Natural killer cell (primary cell): Measurements from ENCODE around the gene NOXA1. TPM values are rescaled to one million over a fixed set of nuclear protein-coding genes. Genes with fewer than 3 reads are reported as not detected.
A peak's percentile ranks its signal among the peaks of the same experiment; 100 is the strongest.

Experiments
- ATAC-seq, 3 donors: fragments of 150-1000 bp in 2 of 3; fragments of 200-7000 bp in 1 of 3; cut with Tn5 transposase; 1 replicate in 1 of 3; 2 replicates in 2 of 3; pipeline ENCODE4 v1.10.0; 2021; ENCODE audit warnings: mild to moderate bottlenecking in 2 of 3, moderate library complexity in 2 of 3
- DNase-seq, 2 donors: peaks; one replicate each; pipeline versions ENCODE4 v3.0.0 to v3.0.0-alpha.2; 2013 to 2021; ENCODE audit warnings: mixed read lengths in 1 of 2
- H3K27ac ChIP-seq: one replicate; pipeline ENCODE4 v1.5.1; 2013; ENCODE audit warnings: mild to moderate bottlenecking, low read length
- H3K27me3 ChIP-seq: one replicate; pipeline ENCODE4 v1.6.1; 2013; ENCODE audit warnings: low read length; ENCODE audit not compliant: control insufficient read depth, insufficient read depth
- H3K36me3 ChIP-seq: one replicate; pipeline ENCODE4 v1.6.1; 2013; ENCODE audit warnings: low read length; ENCODE audit not compliant: control insufficient read depth, insufficient read depth
- H3K4me1 ChIP-seq: one replicate; pipeline ENCODE4 v1.6.1; 2013; ENCODE audit warnings: low read length; ENCODE audit not compliant: control insufficient read depth, insufficient read depth
- H3K4me3 ChIP-seq: one replicate; pipeline ENCODE4 v1.5.1; 2013; ENCODE audit warnings: low read length
- H3K9me3 ChIP-seq: one replicate; pipeline ENCODE4 v1.6.1; 2013; ENCODE audit warnings: low read length; ENCODE audit not compliant: control insufficient read depth, insufficient read depth
- H3K27ac Mint-ChIP-seq, 2 donors: one replicate each; pipeline ENCODE4 v1.8.0; 2022; ENCODE audit warnings: mild to moderate bottlenecking in 2 of 2, mixed read lengths in 2 of 2, moderate library complexity in 1 of 2
- H3K27me3 Mint-ChIP-seq, 2 donors: one replicate each; pipeline ENCODE4 v1.8.0; 2022; ENCODE audit warnings: low read depth in 2 of 2, mixed read lengths in 2 of 2
- H3K36me3 Mint-ChIP-seq: one replicate; pipeline ENCODE4 v1.8.0; 2022; ENCODE audit warnings: mixed read lengths
- H3K4me1 Mint-ChIP-seq, 2 donors: one replicate each; pipeline ENCODE4 v1.8.0; 2022; ENCODE audit warnings: mixed read lengths in 2 of 2
- H3K4me3 Mint-ChIP-seq: one replicate; pipeline ENCODE4 v1.8.0; 2022; ENCODE audit warnings: mild to moderate bottlenecking, moderate library complexity, mixed read lengths
- H3K9me3 Mint-ChIP-seq, 2 donors: one replicate each; pipeline ENCODE4 v1.8.0; 2022; ENCODE audit warnings: mixed read lengths in 2 of 2
- CTCF ChIP-seq: fragments of 200-600 bp; IDR thresholded peaks from one replicate; pipeline ENCODE4 v1.8.0; 2022; ENCODE audit warnings: antibody characterized with exemption
- WGBS: methylation state at CpG from one replicate; pipeline ENCODE4 v1.1.7; 2013; ENCODE audit warnings: missing lambda C conversion rate; ENCODE audit not compliant: insufficient coverage; 5-methylcytosine and 5-hydroxymethylcytosine counted together
- intact Hi-C: fragments of 100-400 bp; cut with micrococcal nuclease; formaldehyde crosslinking; loops from one replicate; pipeline ENCODE4 v1.14.2; 2022
- total RNA-seq, 4 donors: library from RNA; stranded (reverse); fragments of 120-200 nt in 1 of 4; gene quantifications; one replicate each; pipeline versions ENCODE4 v1.2.3 to v1.2.4, GENCODE V29; 2013 to 2022

The NOXA1 gene
- total RNA-seq, 3 donors from 2014 or later (not counting 1 experiment from before 2014, with no cell fraction given), result 4.7 to 10.0 (median 7.7) TPM

- peaks cover 0 to 38% of the 10 kb centered on the region in 2 donors for H3K4me1 Mint-ChIP-seq
- intact Hi-C loops, result loop anchor here (5.0 kb wide), 1 partner anchor 38 kb away; the partner anchor contains the start of genes EXD3 and NOXA1
Observed at GRCh38 chr9:137460363-137461315, 37.4 kb downstream of the NOXA1 start.

DNA sequence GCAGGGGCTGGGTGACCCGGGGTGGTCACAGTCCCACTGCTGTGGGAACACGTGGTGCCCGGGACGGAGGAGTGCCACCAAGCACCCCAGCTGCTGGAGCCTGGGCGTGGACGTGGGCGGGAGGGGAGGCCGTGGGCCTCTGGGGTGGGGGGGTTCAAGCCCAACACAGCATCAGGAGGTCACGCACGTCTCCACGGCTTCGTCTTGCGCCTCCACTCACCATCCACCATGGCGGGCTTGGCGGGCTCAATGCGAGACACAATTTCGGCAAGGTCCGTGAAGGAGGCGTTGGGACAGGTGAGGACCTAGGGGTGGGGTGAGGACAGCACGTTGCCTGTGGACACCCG, 38.1 kb downstream of the NOXA1 start:
- Mint-ChIP-seq H3K27ac (peak overlapping the region; percentile 70 to 87), H3K4me3 (peak overlapping the region; percentile 59), H3K36me3 (no peaks in the 10 kb centered on the region), H3K9me3 (no peaks in the 10 kb centered on the region), H3K4me1 (peaks cover 0 to 39% of the 10 kb centered on the region in 2 donors), H3K27me3 (no peaks in the 10 kb centered on the region)
- peaks cover 51% of the 10 kb centered on the region for H3K4me1 ChIP-seq
- no peaks in the 10 kb centered on the region for H3K27me3 ChIP-seq
- ATAC-seq (no peak), DNase-seq (no peak)
- peak overlapping the region; percentile 92 for H3K27ac ChIP-seq
- no peaks in the 10 kb centered on the region for H3K9me3 ChIP-seq
- peaks cover 2% of the 10 kb centered on the region for H3K36me3 ChIP-seq
- intact Hi-C loops, result loop anchor here (5.0 kb wide), 1 partner anchor 39 kb away; the partner anchor contains the start of genes EXD3 and NOXA1
- WGBS, result 77% methylated on average over 19 of the region's 21 CpGs
- no peak overlapping the region for H3K4me3 ChIP-seq
- TF ChIP-seq CTCF, result peak; percentile 1

More at GRCh38 chr9:137460363-137461315, 37.4 kb downstream of the NOXA1 start:
- Histone ChIP-seq H3K36me3 (peaks cover 2% of the 10 kb centered on the region), H3K4me1 (peaks cover 51% of the 10 kb centered on the region), H3K9me3 (no peaks in the 10 kb centered on the region), H3K27ac (peak overlapping the region; percentile 92), H3K4me3 (no peak overlapping the region), H3K27me3 (no peaks in the 10 kb centered on the region)
- Mint-ChIP-seq H3K4me3 (peak overlapping the region; percentile 59), H3K9me3 (no peaks in the 10 kb centered on the region), H3K27ac (peak overlapping the region; percentile 70 to 87), H3K36me3 (no peaks in the 10 kb centered on the region), H3K27me3 (no peaks in the 10 kb centered on the region)
- no peak for TF ChIP-seq CTCF
- DNase-seq (no peak), ATAC-seq (no peak)
- 95% methylated on average over 31 of the region's 31 CpGs for WGBS

GRCh38 chr9:137461663-137462395, 38.6 kb downstream of the NOXA1 start:
- peak overlapping the region; percentile 92 for H3K27ac ChIP-seq
- H3K36me3 Mint-ChIP-seq, result no peaks in the 10 kb centered on the region
- ATAC-seq (peak; percentile 65 to 82 (median 79)), DNase-seq (peak; percentile 89 to 92)
- peaks cover 51% of the 10 kb centered on the region for H3K4me1 ChIP-seq
- no peak for TF ChIP-seq CTCF
- H3K4me3 ChIP-seq, result peak overlapping the region; percentile 29
- peaks cover 0 to 39% of the 10 kb centered on the region in 2 donors for H3K4me1 Mint-ChIP-seq
- H3K27ac Mint-ChIP-seq, result peak overlapping the region; percentile 70 to 87
- H3K4me3 Mint-ChIP-seq, result peak overlapping the region; percentile 73
- no peaks in the 10 kb centered on the region for H3K27me3 Mint-ChIP-seq
- intact Hi-C loops, result loop anchor here (5.0 kb wide), 1 partner anchor 40 kb away; the partner anchor contains the start of genes EXD3 and NOXA1
- H3K36me3 ChIP-seq, result peaks cover 1% of the 10 kb centered on the region
- H3K9me3 ChIP-seq, result no peaks in the 10 kb centered on the region
- WGBS, result 2% methylated on average over 52 of the region's 52 CpGs
- H3K27me3 ChIP-seq, result no peaks in the 10 kb centered on the region
- H3K9me3 Mint-ChIP-seq, result no peaks in the 10 kb centered on the region
